Measurements from ENCODE around the gene PLRG1.

DNA sequence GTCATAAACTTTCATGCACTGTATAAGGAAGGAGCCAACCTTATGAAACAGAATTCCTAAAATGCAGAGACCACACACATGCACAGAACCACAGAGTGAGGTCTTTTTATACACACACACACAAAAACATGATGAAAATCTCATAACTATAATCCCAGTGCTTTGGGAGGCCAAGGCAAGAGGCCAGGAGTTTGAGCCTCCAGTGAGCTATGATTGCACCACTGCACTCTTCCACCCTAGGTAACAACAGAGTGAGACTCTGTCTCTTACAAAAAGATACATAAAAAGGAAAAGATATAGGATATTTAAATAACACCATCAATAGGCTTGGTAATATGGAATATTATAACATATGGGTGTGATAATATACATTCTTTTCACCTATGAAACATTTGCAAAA lies 29.7 kb upstream of the PLRG1 start:
- TF ChIP-seq POLR2AphosphoS5 (IDR thresholded peaks at IDR 0.05) = no peak
- no peak for TF ChIP-seq POLR2A (IDR thresholded peaks at IDR 0.05; ENCODE audit: low read depth)
- no peak for TF ChIP-seq EP300 (IDR thresholded peaks at IDR 0.05)
- TF ChIP-seq, protein P1, sequence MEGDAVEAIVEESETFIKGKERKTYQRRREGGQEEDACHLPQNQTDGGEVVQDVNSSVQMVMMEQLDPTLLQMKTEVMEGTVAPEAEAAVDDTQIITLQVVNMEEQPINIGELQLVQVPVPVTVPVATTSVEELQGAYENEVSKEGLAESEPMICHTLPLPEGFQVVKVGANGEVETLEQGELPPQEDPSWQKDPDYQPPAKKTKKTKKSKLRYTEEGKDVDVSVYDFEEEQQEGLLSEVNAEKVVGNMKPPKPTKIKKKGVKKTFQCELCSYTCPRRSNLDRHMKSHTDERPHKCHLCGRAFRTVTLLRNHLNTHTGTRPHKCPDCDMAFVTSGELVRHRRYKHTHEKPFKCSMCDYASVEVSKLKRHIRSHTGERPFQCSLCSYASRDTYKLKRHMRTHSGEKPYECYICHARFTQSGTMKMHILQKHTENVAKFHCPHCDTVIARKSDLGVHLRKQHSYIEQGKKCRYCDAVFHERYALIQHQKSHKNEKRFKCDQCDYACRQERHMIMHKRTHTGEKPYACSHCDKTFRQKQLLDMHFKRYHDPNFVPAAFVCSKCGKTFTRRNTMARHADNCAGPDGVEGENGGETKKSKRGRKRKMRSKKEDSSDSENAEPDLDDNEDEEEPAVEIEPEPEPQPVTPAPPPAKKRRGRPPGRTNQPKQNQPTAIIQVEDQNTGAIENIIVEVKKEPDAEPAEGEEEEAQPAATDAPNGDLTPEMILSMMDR (IDR thresholded peaks at IDR 0.05) = no peak

Measured in esophagus muscularis mucosa (tissue), 4 donors.